ENCODE results near the gene ADAMTS4.

DNA sequence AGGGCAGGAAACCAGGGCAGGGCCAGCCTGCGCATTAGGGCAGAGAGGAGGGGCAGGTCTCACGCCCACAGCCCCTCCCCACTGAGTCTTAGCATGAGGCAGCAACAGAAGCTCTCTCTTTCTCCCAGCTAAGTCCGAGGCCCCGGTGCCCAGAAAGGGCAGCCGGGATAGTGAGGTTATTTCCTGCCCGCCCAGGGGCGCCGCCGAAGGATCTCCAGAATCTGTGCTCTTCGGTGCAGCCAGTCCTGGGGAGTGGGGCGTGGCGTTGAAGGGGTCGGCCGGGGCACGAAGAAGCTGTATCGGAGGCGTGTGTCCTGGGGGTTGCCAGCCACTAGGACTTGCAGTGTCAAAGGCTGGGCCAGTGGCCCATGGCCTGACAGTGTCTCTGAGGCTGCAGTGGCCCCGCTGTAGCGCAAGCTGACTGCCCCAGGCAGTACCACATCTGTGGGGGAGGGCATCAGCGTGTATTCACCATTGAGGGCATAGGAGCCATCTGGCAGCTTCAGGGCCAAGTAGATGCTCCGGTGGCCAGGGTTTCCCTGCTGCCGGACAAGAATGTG lies 7.8 kb downstream of the ADAMTS4 start:
- TF ChIP-seq, protein P1, sequence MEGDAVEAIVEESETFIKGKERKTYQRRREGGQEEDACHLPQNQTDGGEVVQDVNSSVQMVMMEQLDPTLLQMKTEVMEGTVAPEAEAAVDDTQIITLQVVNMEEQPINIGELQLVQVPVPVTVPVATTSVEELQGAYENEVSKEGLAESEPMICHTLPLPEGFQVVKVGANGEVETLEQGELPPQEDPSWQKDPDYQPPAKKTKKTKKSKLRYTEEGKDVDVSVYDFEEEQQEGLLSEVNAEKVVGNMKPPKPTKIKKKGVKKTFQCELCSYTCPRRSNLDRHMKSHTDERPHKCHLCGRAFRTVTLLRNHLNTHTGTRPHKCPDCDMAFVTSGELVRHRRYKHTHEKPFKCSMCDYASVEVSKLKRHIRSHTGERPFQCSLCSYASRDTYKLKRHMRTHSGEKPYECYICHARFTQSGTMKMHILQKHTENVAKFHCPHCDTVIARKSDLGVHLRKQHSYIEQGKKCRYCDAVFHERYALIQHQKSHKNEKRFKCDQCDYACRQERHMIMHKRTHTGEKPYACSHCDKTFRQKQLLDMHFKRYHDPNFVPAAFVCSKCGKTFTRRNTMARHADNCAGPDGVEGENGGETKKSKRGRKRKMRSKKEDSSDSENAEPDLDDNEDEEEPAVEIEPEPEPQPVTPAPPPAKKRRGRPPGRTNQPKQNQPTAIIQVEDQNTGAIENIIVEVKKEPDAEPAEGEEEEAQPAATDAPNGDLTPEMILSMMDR (IDR thresholded peaks at IDR 0.05): no peak
- no peak for TF ChIP-seq POLR2AphosphoS5 (IDR thresholded peaks at IDR 0.05)

Measured in suprapubic skin (tissue), 3 donors.